ENCODE measurements around the gene NFATC3.
"Not testable (repeated sequence)": the region's sequence is repeated elsewhere in the genome, so short reads cannot be mapped to it uniquely, and the experiment has no call there.

Gene NFATC3

GRCh38 chr16:68117884-68118283, 32.7 kb downstream of the NFATC3 start:
- no peak for DNase-seq (ENCODE audit: low read depth in 2 of 2)

GRCh38 chr16:68118954-68119353, 33.8 kb downstream of the NFATC3 start:
- not testable (repeated sequence) for DNase-seq (ENCODE audit: low read depth in 2 of 2)

GRCh38 chr16:68120496-68120895, 35.3 kb downstream of the NFATC3 start:
- not testable (repeated sequence) for DNase-seq (ENCODE audit: low read depth in 2 of 2)

- no peak for DNase-seq (ENCODE audit: low read depth in 2 of 2)
Measured at GRCh38 chr16:68126395-68126794, 41.2 kb downstream of the NFATC3 start.

- no peak for DNase-seq (ENCODE audit: low read depth in 2 of 2)
Measured at GRCh38 chr16:68128577-68129305, 43.6 kb downstream of the NFATC3 start.

- DNase-seq (ENCODE audit: low read depth in 2 of 2), result no peak
Measured at GRCh38 chr16:68130520-68130919, 45.4 kb downstream of the NFATC3 start.

- DNase-seq (ENCODE audit: low read depth in 2 of 2), result no peak
Measured at GRCh38 chr16:68131813-68132706, 46.9 kb downstream of the NFATC3 start.

GRCh38 chr16:68133000-68133399, 47.8 kb downstream of the NFATC3 start:
- DNase-seq (ENCODE audit: low read depth in 2 of 2), result not testable (repeated sequence)

GRCh38 chr16:68134644-68135043, 49.5 kb downstream of the NFATC3 start:
- DNase-seq (ENCODE audit: low read depth in 2 of 2), result no peak

GRCh38 chr16:68136515-68136914, 51.3 kb downstream of the NFATC3 start:
- no peak for DNase-seq (ENCODE audit: low read depth in 2 of 2)

- no peak for DNase-seq (ENCODE audit: low read depth in 2 of 2)
Measured at GRCh38 chr16:68144008-68144407, 58.8 kb downstream of the NFATC3 start.

- DNase-seq (ENCODE audit: low read depth in 2 of 2), result no peak
Measured at GRCh38 chr16:68146585-68146984, 61.4 kb downstream of the NFATC3 start.

- DNase-seq (ENCODE audit: low read depth in 2 of 2), result no peak
Measured at GRCh38 chr16:68147444-68147843, 62.3 kb downstream of the NFATC3 start.

GRCh38 chr16:68149596-68149995, 64.4 kb downstream of the NFATC3 start:
- DNase-seq (ENCODE audit: low read depth in 2 of 2), result no peak

- no peak for DNase-seq (ENCODE audit: low read depth in 2 of 2)
Measured at GRCh38 chr16:68155425-68155824, 70.3 kb downstream of the NFATC3 start.

- DNase-seq (ENCODE audit: low read depth in 2 of 2), result no peak
Measured at GRCh38 chr16:68162413-68162812, 77.2 kb downstream of the NFATC3 start.

GRCh38 chr16:68163275-68163674, 78.1 kb downstream of the NFATC3 start:
- DNase-seq (ENCODE audit: low read depth in 2 of 2), result not testable (repeated sequence)

- DNase-seq (ENCODE audit: low read depth in 2 of 2), result no peak
Measured at GRCh38 chr16:68166264-68166663, 81.1 kb downstream of the NFATC3 start.

- no peak for DNase-seq (ENCODE audit: low read depth in 2 of 2)
Measured at GRCh38 chr16:68179196-68179795, 94.1 kb downstream of the NFATC3 start.

GRCh38 chr16:68179855-68180254, 94.7 kb downstream of the NFATC3 start:
- no peak for DNase-seq (ENCODE audit: low read depth in 2 of 2)

- no peak for DNase-seq (ENCODE audit: low read depth in 2 of 2)
Measured at GRCh38 chr16:68183046-68183445, 97.9 kb downstream of the NFATC3 start.

- no peak for DNase-seq (ENCODE audit: low read depth in 2 of 2)
Measured at GRCh38 chr16:68186877-68187276, 101.7 kb downstream of the NFATC3 start.

GRCh38 chr16:68187505-68187904, 102.3 kb downstream of the NFATC3 start:
- DNase-seq (ENCODE audit: low read depth in 2 of 2), result no peak
